Fibroblast of peridontal ligament (primary cell): ENCODE measurements around the gene CD180.
"Not testable (repeated sequence)": the region's sequence is repeated elsewhere in the genome, so short reads cannot be mapped to it uniquely, and the experiment has no call there.

Source experiments
- DNase-seq: peaks from one replicate; pipeline ENCODE4 v3.0.0-alpha.2; 2010; ENCODE audit errors: extremely low read depth

The CD180 gene

GRCh38 chr5:67188274-67189078, 8.1 kb downstream of the CD180 start:
- no peak for DNase-seq

- no peak for DNase-seq
Measured at GRCh38 chr5:67187006-67187715, 9.4 kb downstream of the CD180 start.

GRCh38 chr5:67183859-67184258, 12.7 kb downstream of the CD180 start:
- DNase-seq, result no peak

GRCh38 chr5:67182301-67182790, 14.3 kb downstream of the CD180 start:
- DNase-seq, result peak; percentile 66

- DNase-seq, result no peak
Measured at GRCh38 chr5:67181648-67182221, 14.9 kb downstream of the CD180 start.

- DNase-seq, result no peak
Measured at GRCh38 chr5:67179697-67180361, 16.8 kb downstream of the CD180 start.

- no peak for DNase-seq
Measured at GRCh38 chr5:67178966-67179365, 17.6 kb downstream of the CD180 start.

- no peak for DNase-seq
Measured at GRCh38 chr5:67178085-67178484, 18.5 kb downstream of the CD180 start.

GRCh38 chr5:67176936-67177335, 19.7 kb downstream of the CD180 start:
- DNase-seq, result no peak

- no peak for DNase-seq
Measured at GRCh38 chr5:67173959-67174358, 22.6 kb downstream of the CD180 start.

GRCh38 chr5:67173351-67173750, 23.2 kb downstream of the CD180 start:
- DNase-seq, result not testable (repeated sequence)

GRCh38 chr5:67170767-67171166, 25.8 kb downstream of the CD180 start:
- DNase-seq, result no peak

- DNase-seq, result no peak
Measured at GRCh38 chr5:67168069-67168468, 28.5 kb downstream of the CD180 start.

GRCh38 chr5:67166460-67167285, 29.9 kb downstream of the CD180 start:
- no peak for DNase-seq

- peak; percentile 78 for DNase-seq
Measured at GRCh38 chr5:67165526-67166459, 30.8 kb downstream of the CD180 start.

GRCh38 chr5:67164856-67165525, 31.6 kb downstream of the CD180 start:
- DNase-seq, result no peak

- no peak for DNase-seq
Measured at GRCh38 chr5:67163863-67164595, 32.6 kb downstream of the CD180 start.

GRCh38 chr5:67163231-67163756, 33.3 kb downstream of the CD180 start:
- DNase-seq, result no peak

- DNase-seq, result no peak
Measured at GRCh38 chr5:67161767-67162166, 34.8 kb downstream of the CD180 start.
